Sigmoid colon (tissue), 3 donors: ENCODE measurements around the gene SBF2.

ENCODE experiments used
- POLR2A ChIP-seq, 2 donors: fragments of 450-650 bp; IDR thresholded peaks; one replicate each; pipeline ENCODE4 v1.6.1; 2016; ENCODE audit warnings: antibody characterized with exemption in 2 of 2, mild to moderate bottlenecking in 2 of 2, moderate library complexity in 2 of 2
- TF ChIP-seq, protein P1 (sequence below), 4 experiments: fragments of 450-650 bp in 3 of 4; fragments of 200-600 bp in 1 of 4; IDR thresholded peaks; one replicate each; pipeline ENCODE4 v1.5.1; 2016 to 2019; ENCODE audit warnings: antibody characterized with exemption in 4 of 4, mild to moderate bottlenecking in 3 of 4, moderate library complexity in 2 of 4

- TF ChIP-seq POLR2A (IDR thresholded peaks at IDR 0.05) = no peak
- TF ChIP-seq, protein P1, sequence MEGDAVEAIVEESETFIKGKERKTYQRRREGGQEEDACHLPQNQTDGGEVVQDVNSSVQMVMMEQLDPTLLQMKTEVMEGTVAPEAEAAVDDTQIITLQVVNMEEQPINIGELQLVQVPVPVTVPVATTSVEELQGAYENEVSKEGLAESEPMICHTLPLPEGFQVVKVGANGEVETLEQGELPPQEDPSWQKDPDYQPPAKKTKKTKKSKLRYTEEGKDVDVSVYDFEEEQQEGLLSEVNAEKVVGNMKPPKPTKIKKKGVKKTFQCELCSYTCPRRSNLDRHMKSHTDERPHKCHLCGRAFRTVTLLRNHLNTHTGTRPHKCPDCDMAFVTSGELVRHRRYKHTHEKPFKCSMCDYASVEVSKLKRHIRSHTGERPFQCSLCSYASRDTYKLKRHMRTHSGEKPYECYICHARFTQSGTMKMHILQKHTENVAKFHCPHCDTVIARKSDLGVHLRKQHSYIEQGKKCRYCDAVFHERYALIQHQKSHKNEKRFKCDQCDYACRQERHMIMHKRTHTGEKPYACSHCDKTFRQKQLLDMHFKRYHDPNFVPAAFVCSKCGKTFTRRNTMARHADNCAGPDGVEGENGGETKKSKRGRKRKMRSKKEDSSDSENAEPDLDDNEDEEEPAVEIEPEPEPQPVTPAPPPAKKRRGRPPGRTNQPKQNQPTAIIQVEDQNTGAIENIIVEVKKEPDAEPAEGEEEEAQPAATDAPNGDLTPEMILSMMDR (IDR thresholded peaks at IDR 0.05) = no peak
Measured at GRCh38 chr11:10019906-10020682, 273.9 kb downstream of the SBF2 start.
